Subcutaneous abdominal adipose tissue (tissue), 5 donors: ENCODE results near the gene RASGRF2.

Experiments used
- H3K27ac ChIP-seq: one replicate; pipeline ENCODE4 v1.7.0; 2013; ENCODE audit warnings: low read depth, mild to moderate bottlenecking, inconsistent platforms, low read length, moderate library complexity
- H3K27me3 ChIP-seq, 5 donors: one replicate each; pipeline ENCODE4 v1.7.0; 2013; ENCODE audit warnings: low read length in 5 of 5, inconsistent platforms in 1 of 5; ENCODE audit not compliant: control insufficient read depth in 5 of 5, insufficient read depth in 4 of 5
- H3K36me3 ChIP-seq, 5 donors: one replicate each; pipeline ENCODE4 v1.7.0; 2013; ENCODE audit warnings: low read length in 5 of 5; ENCODE audit not compliant: control insufficient read depth in 5 of 5, insufficient read depth in 5 of 5
- H3K4me1 ChIP-seq, 5 donors: one replicate each; pipeline ENCODE4 v1.7.0; 2013; ENCODE audit warnings: low read length in 5 of 5, mild to moderate bottlenecking in 3 of 5, moderate library complexity in 1 of 5; ENCODE audit not compliant: control insufficient read depth in 5 of 5, insufficient read depth in 5 of 5
- H3K4me3 ChIP-seq, 5 donors: one replicate each; pipeline ENCODE4 v1.7.0; 2013; ENCODE audit warnings: low read length in 5 of 5, low read depth in 1 of 5
- H3K9ac ChIP-seq, 5 donors: one replicate each; pipeline ENCODE4 v1.7.0; 2013; ENCODE audit warnings: low read length in 5 of 5, mild to moderate bottlenecking in 4 of 5, moderate library complexity in 3 of 5
- H3K9me3 ChIP-seq, 5 donors: one replicate each; pipeline ENCODE4 v1.7.0; 2013; ENCODE audit warnings: low read length in 5 of 5; ENCODE audit not compliant: control insufficient read depth in 5 of 5
- donor health status: healthy.
- donor health status: healthy.
- donor health status: healthy.
- donor health status: healthy.
- donor health status: healthy.

RASGRF2 gene

GRCh38 chr5:80926536-80926935 is 33.6 kb upstream of the RASGRF2 start:
- Histone ChIP-seq H3K4me1 (no peaks in the 10 kb centered on the region), H3K36me3 (no peaks in the 10 kb centered on the region), H3K9me3 (no peaks in the 10 kb centered on the region), H3K4me3 (no peak overlapping the region), H3K27me3 (no peaks in the 10 kb centered on the region), H3K27ac (no peak overlapping the region), H3K9ac (no peak overlapping the region)

DNA sequence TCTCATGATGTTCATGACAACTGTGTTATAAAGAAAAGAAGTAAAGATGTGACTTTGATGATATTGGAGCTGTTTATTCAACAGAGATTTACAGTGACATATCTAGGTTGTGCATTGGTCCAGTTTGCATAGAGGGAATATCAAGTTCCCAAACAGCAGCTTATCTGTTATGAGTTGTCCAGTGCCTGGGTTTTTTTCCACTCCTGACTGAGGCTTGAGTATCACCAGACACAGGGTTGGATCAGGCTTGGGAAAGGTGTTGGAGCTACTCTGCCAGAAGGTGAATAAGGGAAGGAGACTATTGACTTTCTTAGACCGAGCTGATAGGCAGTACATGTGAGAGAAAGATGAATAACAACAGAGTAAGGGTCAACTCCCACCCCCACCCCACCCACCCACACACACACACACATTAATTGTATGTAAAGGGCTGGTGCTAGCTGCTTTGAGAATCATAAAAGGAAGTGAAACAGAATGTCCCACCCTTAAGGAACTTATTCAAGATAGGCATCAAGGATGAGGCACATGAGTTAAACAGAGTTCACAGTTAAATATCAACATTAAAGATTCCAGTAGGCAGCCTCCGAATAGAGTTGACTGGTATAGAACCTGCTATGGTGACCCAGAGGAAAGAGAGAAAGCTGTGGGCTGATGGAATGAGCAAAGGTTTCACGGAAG is 33.0 kb upstream of the RASGRF2 start:
- H3K9ac ChIP-seq, result no peak overlapping the region
- H3K4me1 ChIP-seq, result no peaks in the 10 kb centered on the region
- no peak overlapping the region for H3K4me3 ChIP-seq
- no peaks in the 10 kb centered on the region for H3K36me3 ChIP-seq
- no peaks in the 10 kb centered on the region for H3K9me3 ChIP-seq
- no peaks in the 10 kb centered on the region for H3K27me3 ChIP-seq
- no peak overlapping the region for H3K27ac ChIP-seq

DNA sequence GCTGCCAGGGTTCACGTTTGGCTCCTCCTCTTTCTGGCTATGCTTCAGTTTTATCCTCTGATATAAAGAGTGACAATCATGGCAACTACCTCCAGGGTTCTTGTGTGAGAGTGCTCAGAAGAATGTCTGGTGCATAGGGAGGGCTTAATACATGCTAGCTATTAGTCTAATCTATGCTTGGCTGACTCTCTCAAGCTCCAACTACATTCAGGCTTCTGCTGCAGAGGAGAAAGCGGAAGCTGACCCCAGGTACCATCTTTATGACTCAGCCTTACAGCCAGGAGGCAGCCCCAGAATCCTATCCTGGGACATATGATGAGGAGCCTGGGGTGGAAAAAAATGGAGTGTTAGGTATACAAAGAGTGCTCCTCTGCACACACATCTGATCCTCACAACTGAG is 32.1 kb upstream of the RASGRF2 start:
- Histone ChIP-seq H3K4me3 (no peak overlapping the region), H3K9me3 (no peaks in the 10 kb centered on the region), H3K27ac (no peak overlapping the region), H3K27me3 (no peaks in the 10 kb centered on the region), H3K36me3 (no peaks in the 10 kb centered on the region), H3K4me1 (no peaks in the 10 kb centered on the region), H3K9ac (no peak overlapping the region)

GRCh38 chr5:80930940-80931339 is 29.2 kb upstream of the RASGRF2 start:
- H3K4me3 ChIP-seq, result no peak overlapping the region
- peaks cover 0 to 5% (median 0%) of the 10 kb centered on the region in 5 donors for H3K4me1 ChIP-seq
- no peak overlapping the region for H3K9ac ChIP-seq
- H3K36me3 ChIP-seq, result no peaks in the 10 kb centered on the region
- H3K27ac ChIP-seq, result no peak overlapping the region
- no peaks in the 10 kb centered on the region for H3K27me3 ChIP-seq
- no peaks in the 10 kb centered on the region for H3K9me3 ChIP-seq

DNA sequence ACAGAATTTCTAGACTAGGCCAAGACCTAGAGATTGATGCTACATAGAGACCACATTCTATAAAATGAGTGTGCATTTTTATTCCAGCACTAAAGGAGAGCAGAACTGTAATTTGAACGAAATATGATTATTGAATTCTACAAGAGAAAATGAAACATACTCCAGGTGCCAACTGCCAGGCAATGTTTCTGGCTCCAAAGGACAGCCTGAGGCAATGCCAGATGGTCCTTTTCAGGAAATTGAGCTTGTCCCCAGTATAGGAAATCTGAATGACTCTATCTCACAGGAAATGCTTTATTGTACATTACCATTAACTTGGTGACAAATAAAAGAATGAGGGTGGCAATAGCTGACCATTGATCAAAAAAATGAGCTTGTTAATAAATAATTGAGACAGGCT is 28.8 kb upstream of the RASGRF2 start:
- no peak overlapping the region for H3K4me3 ChIP-seq
- H3K36me3 ChIP-seq, result no peaks in the 10 kb centered on the region
- no peak overlapping the region for H3K27ac ChIP-seq
- H3K27me3 ChIP-seq, result no peaks in the 10 kb centered on the region
- no peak overlapping the region for H3K9ac ChIP-seq
- no peaks in the 10 kb centered on the region for H3K9me3 ChIP-seq
- peaks cover 0 to 7% (median 0%) of the 10 kb centered on the region in 5 donors for H3K4me1 ChIP-seq

DNA sequence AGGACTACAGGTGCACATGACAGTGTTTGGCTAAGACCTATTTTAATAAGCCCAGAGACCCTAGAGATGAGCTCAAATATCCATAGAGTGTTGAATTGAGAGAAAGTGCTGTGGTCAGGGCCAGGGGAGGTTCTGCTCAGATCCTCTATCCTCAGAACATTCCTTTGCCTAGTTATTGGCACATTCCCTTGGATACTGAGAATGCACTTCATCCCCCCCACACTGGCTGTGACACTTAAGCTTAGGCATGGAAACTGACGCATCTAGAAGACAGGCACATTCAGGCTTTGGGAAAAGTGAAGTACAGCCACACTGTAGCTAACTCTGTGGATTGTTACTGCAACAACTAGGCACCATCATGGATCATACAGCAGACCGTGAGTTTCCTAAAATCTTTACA is 27.1 kb upstream of the RASGRF2 start:
- Histone ChIP-seq H3K27ac (no peak overlapping the region), H3K9me3 (no peaks in the 10 kb centered on the region), H3K27me3 (no peaks in the 10 kb centered on the region), H3K9ac (no peak overlapping the region), H3K36me3 (no peaks in the 10 kb centered on the region), H3K4me1 (peaks cover 0 to 7% (median 0%) of the 10 kb centered on the region in 5 donors), H3K4me3 (no peak overlapping the region)

DNA sequence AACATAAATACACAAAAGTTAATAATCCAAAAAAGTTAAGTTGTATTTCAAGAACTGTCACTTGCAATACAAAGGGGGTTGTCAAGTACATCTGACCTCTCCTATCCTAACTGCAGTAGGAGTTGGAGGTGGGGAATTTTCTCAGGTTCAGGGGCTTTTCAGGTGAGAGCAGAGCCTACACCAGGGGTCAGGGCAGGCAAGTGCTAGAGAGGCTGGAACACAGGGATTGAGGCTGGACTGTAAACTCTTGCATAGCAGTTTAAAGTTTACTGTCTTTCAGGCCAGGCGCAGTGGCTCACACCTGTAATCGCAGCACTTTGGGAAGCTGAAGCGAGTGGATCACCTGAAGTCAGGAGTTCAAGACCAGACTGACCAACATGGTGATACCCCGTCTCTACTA is 25.4 kb upstream of the RASGRF2 start:
- H3K27me3 ChIP-seq, result no peaks in the 10 kb centered on the region
- H3K4me3 ChIP-seq, result no peak overlapping the region
- no peak overlapping the region for H3K9ac ChIP-seq
- H3K36me3 ChIP-seq, result no peaks in the 10 kb centered on the region
- H3K9me3 ChIP-seq, result no peaks in the 10 kb centered on the region
- no peak overlapping the region for H3K27ac ChIP-seq
- peaks cover 0 to 7% (median 0%) of the 10 kb centered on the region in 5 donors for H3K4me1 ChIP-seq

DNA sequence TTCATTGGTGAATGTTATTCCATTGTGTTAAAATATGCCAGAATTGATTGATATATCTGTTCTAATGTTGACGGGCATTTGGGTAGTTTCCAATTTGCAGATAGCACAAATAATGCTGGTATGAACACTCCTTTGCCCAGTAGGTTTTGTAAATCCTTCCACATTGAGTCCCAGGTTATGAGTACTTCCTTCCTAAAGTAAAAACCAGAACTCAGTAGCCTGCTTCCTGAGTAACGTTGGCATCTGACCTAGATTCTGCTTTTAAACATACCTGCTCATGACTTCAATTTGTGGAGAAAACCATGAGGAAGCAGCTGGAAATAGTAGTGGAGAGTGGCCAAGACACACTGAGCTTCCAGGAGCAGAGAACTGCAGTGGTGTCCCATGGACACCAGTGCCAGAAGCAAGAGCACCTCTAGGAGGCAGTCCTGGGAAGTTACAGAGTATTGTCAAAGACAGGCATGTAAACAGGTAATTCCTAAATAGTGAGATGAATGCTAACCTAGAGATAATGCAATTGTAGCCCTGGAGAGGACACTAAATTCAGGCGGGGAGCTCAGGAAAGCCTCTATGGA is 24.3 kb upstream of the RASGRF2 start:
- H3K4me3 ChIP-seq, result no peak overlapping the region
- no peak overlapping the region for H3K9ac ChIP-seq
- no peak overlapping the region for H3K27ac ChIP-seq
- H3K4me1 ChIP-seq, result peaks cover 0 to 11% (median 0%) of the 10 kb centered on the region in 5 donors
- H3K9me3 ChIP-seq, result no peaks in the 10 kb centered on the region
- no peaks in the 10 kb centered on the region for H3K27me3 ChIP-seq
- H3K36me3 ChIP-seq, result no peaks in the 10 kb centered on the region

DNA sequence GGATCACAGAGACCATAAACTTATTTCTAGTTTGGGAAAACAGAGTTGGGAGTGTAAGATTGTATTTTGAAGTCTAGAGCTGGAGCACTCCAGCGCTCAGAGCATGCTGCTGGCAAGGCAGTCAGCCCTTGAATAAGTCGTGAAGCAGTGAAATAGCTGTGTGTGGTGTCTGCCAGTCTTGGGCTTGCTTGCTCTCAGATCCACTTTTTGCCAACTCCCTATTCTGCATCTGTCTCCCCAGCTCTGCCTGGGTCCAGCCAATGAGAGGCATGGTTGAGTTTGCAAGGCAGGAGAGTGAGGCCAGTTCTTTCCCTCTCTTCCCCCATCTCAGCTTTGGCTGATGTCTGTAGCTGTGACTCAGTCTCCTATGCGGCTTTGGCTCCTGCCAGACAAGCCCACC is 23.3 kb upstream of the RASGRF2 start:
- H3K27me3 ChIP-seq, result no peaks in the 10 kb centered on the region
- H3K36me3 ChIP-seq, result no peaks in the 10 kb centered on the region
- H3K4me1 ChIP-seq, result peaks cover 0 to 11% (median 0%) of the 10 kb centered on the region in 5 donors
- no peak overlapping the region for H3K9ac ChIP-seq
- H3K27ac ChIP-seq, result no peak overlapping the region
- no peak overlapping the region for H3K4me3 ChIP-seq
- H3K9me3 ChIP-seq, result no peaks in the 10 kb centered on the region

- H3K36me3 ChIP-seq, result no peaks in the 10 kb centered on the region
- no peak overlapping the region for H3K27ac ChIP-seq
Observed at GRCh38 chr5:80937584-80938356, 22.4 kb upstream of the RASGRF2 start.

More at GRCh38 chr5:80937584-80938356, 22.4 kb upstream of the RASGRF2 start:
- Histone ChIP-seq H3K9ac (no peak overlapping the region), H3K4me3 (no peak overlapping the region), H3K27me3 (no peaks in the 10 kb centered on the region), H3K4me1 (peaks cover 0 to 11% (median 0%) of the 10 kb centered on the region in 5 donors), H3K9me3 (no peaks in the 10 kb centered on the region)
